ENCODE results near the gene SLC66A1.

GRCh38 chr1:19313636-19313959, 1.5 kb downstream of the SLC66A1 start:
- TF ChIP-seq POLR2A (IDR thresholded peaks at IDR 0.05; ENCODE audit: low read depth, low read length) (no peak), CTCF (IDR thresholded peaks at IDR 0.05; ENCODE audit: extremely low read depth in 1 of 2, insufficient read depth in 1 of 2, low read depth in 1 of 2, low read length in 2 of 2) (no peak), POLR2AphosphoS5 (IDR thresholded peaks at IDR 0.05; ENCODE audit: insufficient read depth, low read depth, low read length) (no peak), GATA2 (IDR thresholded peaks at IDR 0.05; ENCODE audit: insufficient read depth, insufficient read length, low read depth, low read length) (no peak)

All from endothelial cell of umbilical vein (primary cell).